Astrocyte (in vitro differentiated cells and primary cell): ENCODE results near the gene KRT77. TPM values are rescaled to one million over a fixed set of nuclear protein-coding genes. Genes with fewer than 3 reads are reported as not detected.

ENCODE experiments used
- DNase-seq: peaks from one replicate; pipeline ENCODE4 v3.0.0-alpha.2; 2010; ENCODE audit warnings: low read depth
- FAIRE-seq: peaks from 2 replicates; lab custom pipeline; 2011; peaks lifted over from hg19 to GRCh38; lab: Jason Lieb, UNC
- H2AFZ ChIP-seq: 2 replicates; pipeline ENCODE4 v1.6.0; 2012; ENCODE audit warnings: low read depth, low read length, inconsistent platforms
- H3K27ac ChIP-seq: 2 replicates; pipeline ENCODE4 v1.5.1; 2011; ENCODE audit warnings: low read depth, low read length, inconsistent platforms
- H3K27me3 ChIP-seq: 2 replicates; pipeline ENCODE4 v1.6.0; 2011; ENCODE audit warnings: low read length, inconsistent platforms; ENCODE audit not compliant: insufficient read depth
- H3K36me3 ChIP-seq: 2 replicates; pipeline ENCODE4 v1.5.1; 2011; ENCODE audit warnings: low read length, inconsistent platforms; ENCODE audit not compliant: insufficient read depth
- H3K4me1 ChIP-seq: 2 replicates; pipeline ENCODE4 v1.5.1; 2011; ENCODE audit warnings: low read length, inconsistent platforms; ENCODE audit not compliant: insufficient read depth
- H3K4me2 ChIP-seq: 2 replicates; pipeline ENCODE4 v1.6.0; 2012; ENCODE audit warnings: low read length, inconsistent platforms
- H3K4me3 ChIP-seq: 2 replicates; pipeline ENCODE4 v1.5.1; 2011; ENCODE audit warnings: low read depth, mild to moderate bottlenecking, low read length, inconsistent platforms; ENCODE audit not compliant: insufficient read depth
- H3K79me2 ChIP-seq: 2 replicates; pipeline ENCODE4 v1.6.0; 2012; ENCODE audit warnings: mild to moderate bottlenecking, low read length, inconsistent platforms; ENCODE audit not compliant: insufficient read depth
- H3K9ac ChIP-seq: 2 replicates; pipeline ENCODE4 v1.6.0; 2012; ENCODE audit warnings: mild to moderate bottlenecking, low read length, inconsistent platforms
- H3K9me3 ChIP-seq: 2 replicates; pipeline ENCODE4 v1.5.1; 2012; ENCODE audit warnings: low read depth, mild to moderate bottlenecking, low read length, inconsistent platforms; ENCODE audit not compliant: insufficient read depth
- H4K20me1 ChIP-seq: 2 replicates; pipeline ENCODE4 v1.6.0; 2012; ENCODE audit warnings: low read length, inconsistent platforms; ENCODE audit not compliant: insufficient read depth
- H3K27ac Mint-ChIP-seq: one replicate; pipeline ENCODE4 v1.8.0; 2021; ENCODE audit warnings: mild to moderate bottlenecking, mixed read lengths; ENCODE audit not compliant: unreplicated experiment
- H3K27me3 Mint-ChIP-seq: one replicate; pipeline ENCODE4 v1.8.0; 2021; ENCODE audit warnings: low read depth, mixed read lengths; ENCODE audit not compliant: unreplicated experiment
- H3K36me3 Mint-ChIP-seq: one replicate; pipeline ENCODE4 v1.8.0; 2021; ENCODE audit warnings: low read depth, mixed read lengths; ENCODE audit not compliant: unreplicated experiment
- H3K4me1 Mint-ChIP-seq: one replicate; pipeline ENCODE4 v1.8.0; 2021; ENCODE audit warnings: low read depth, mixed read lengths; ENCODE audit not compliant: unreplicated experiment
- H3K4me3 Mint-ChIP-seq: one replicate; pipeline ENCODE4 v1.8.0; 2021; ENCODE audit warnings: mild to moderate bottlenecking, moderate library complexity, mixed read lengths; ENCODE audit not compliant: unreplicated experiment
- H3K9me3 Mint-ChIP-seq: one replicate; pipeline ENCODE4 v1.8.0; 2021; ENCODE audit warnings: mild to moderate bottlenecking, mixed read lengths; ENCODE audit not compliant: unreplicated experiment
- CTCF ChIP-seq: IDR thresholded peaks from 2 replicates; pipeline ENCODE4 v1.5.1; 2011; ENCODE audit warnings: low read depth, mild to moderate bottlenecking, inconsistent platforms, low read length, moderate library complexity; ENCODE audit not compliant: insufficient read depth
- EZH2 ChIP-seq: IDR thresholded peaks from 2 replicates; pipeline ENCODE4 v1.6.1; 2012; ENCODE audit warnings: mild to moderate bottlenecking, low read length, inconsistent platforms; ENCODE audit not compliant: insufficient read depth
- total RNA-seq: library from RNA; stranded (reverse); gene quantifications from 2 replicates; pipeline ENCODE4 v1.2.1, GENCODE V29; 2021

KRT77 gene
- total RNA-seq, 1 donor from 2014 or later, result not detected

- Histone ChIP-seq H4K20me1 (no peaks in the 10 kb centered on the region), H3K9me3 (no peaks in the 10 kb centered on the region), H3K9ac (no peak overlapping the region), H3K4me1 (no peaks in the 10 kb centered on the region), H3K4me3 (no peak overlapping the region), H2AFZ (no peak overlapping the region), H3K27ac (no peak overlapping the region), H3K4me2 (no peak overlapping the region), H3K27me3 (peaks cover 20% of the 10 kb centered on the region), H3K79me2 (no peaks in the 10 kb centered on the region), H3K36me3 (no peaks in the 10 kb centered on the region)
- Mint-ChIP-seq H3K27ac (no peak overlapping the region), H3K4me3 (no peak overlapping the region), H3K4me1 (no peaks in the 10 kb centered on the region), H3K27me3 (peaks cover 74% of the 10 kb centered on the region), H3K9me3 (peaks cover 5% of the 10 kb centered on the region), H3K36me3 (no peaks in the 10 kb centered on the region)
- DNase-seq (no peak), FAIRE-seq (no peak)
- TF ChIP-seq EZH2 (no peak), CTCF (no peak)
These were observed 23.4 kb downstream of the KRT77 start for GRCh38 chr12:52679875-52680274.

- no peak overlapping the region for H3K4me3 Mint-ChIP-seq
- no peak overlapping the region for H2AFZ ChIP-seq
These were observed 25.7 kb downstream of the KRT77 start for GRCh38 chr12:52677671-52678070.

More at GRCh38 chr12:52677671-52678070, 25.7 kb downstream of the KRT77 start:
- Histone ChIP-seq H3K4me1 (no peaks in the 10 kb centered on the region), H3K4me2 (no peak overlapping the region), H3K9ac (no peak overlapping the region), H3K4me3 (no peak overlapping the region), H3K9me3 (no peaks in the 10 kb centered on the region), H4K20me1 (no peaks in the 10 kb centered on the region), H3K79me2 (no peaks in the 10 kb centered on the region), H3K36me3 (no peaks in the 10 kb centered on the region), H3K27me3 (peaks cover 24% of the 10 kb centered on the region), H3K27ac (no peak overlapping the region)
- no peak for DNase-seq
- no peaks in the 10 kb centered on the region for H3K36me3 Mint-ChIP-seq
- H3K9me3 Mint-ChIP-seq, result peaks cover 4% of the 10 kb centered on the region
- FAIRE-seq, result no peak
- TF ChIP-seq CTCF, result no peak
- TF ChIP-seq EZH2, result no peak
- peaks cover 54% of the 10 kb centered on the region for H3K27me3 Mint-ChIP-seq
- H3K27ac Mint-ChIP-seq, result no peak overlapping the region
- peaks cover 9% of the 10 kb centered on the region for H3K4me1 Mint-ChIP-seq
